ENCODE results near the gene BEND6. TPM values are rescaled to one million over a fixed set of nuclear protein-coding genes. Genes with fewer than 3 reads are reported as not detected.

BEND6 gene
- polyA plus RNA-seq, 1 donor (not counting 4 experiments of a cell fraction or from before 2014, with no cell fraction given), result 1.0 TPM

- H4K20me1 ChIP-seq (ENCODE audit: control insufficient read depth, extremely low read depth, insufficient read depth, low read length), result no peaks in the 10 kb centered on the region
- no peaks in the 10 kb centered on the region for H3K36me3 ChIP-seq (ENCODE audit: control insufficient read depth in 2 of 2, extremely low read depth in 1 of 2, insufficient read depth in 2 of 2, low read length in 2 of 2)
- H3K27ac ChIP-seq (ENCODE audit: control insufficient read depth, insufficient read depth, low read length), result no peak overlapping the region
- H3K27me3 ChIP-seq (ENCODE audit: control insufficient read depth, extremely low read depth, insufficient read depth, low read length), result no peaks in the 10 kb centered on the region
- no peaks in the 10 kb centered on the region for H3K9me1 ChIP-seq (ENCODE audit: control insufficient read depth, extremely low read depth, insufficient read depth, low read length)
- dilution Hi-C loops (cut with MboI; ENCODE audit: extremely low pct_ligation_motif_present, low sequenced_read_pairs), result no loop called here
- no peak overlapping the region for H3K4me3 ChIP-seq (ENCODE audit: control insufficient read depth in 2 of 3, extremely low read depth in 1 of 3, insufficient read depth in 2 of 3, low read depth in 1 of 3, low read length in 3 of 3)
- no peaks in the 10 kb centered on the region for H3K79me2 ChIP-seq (ENCODE audit: control insufficient read depth, insufficient read depth, low read length)
- DNase-seq (ENCODE audit: low read depth, low spot score), result no peak
- no peak overlapping the region for H2AFZ ChIP-seq (ENCODE audit: control insufficient read depth, low read length)
- no peaks in the 10 kb centered on the region for H3K4me1 ChIP-seq (ENCODE audit: control insufficient read depth, extremely low read depth, insufficient read depth, low read length)
- H3K9me3 ChIP-seq (ENCODE audit: control insufficient read depth, low read depth, low read length), result no peaks in the 10 kb centered on the region
- no peak overlapping the region for H3K9ac ChIP-seq (ENCODE audit: control insufficient read depth, extremely low read depth, insufficient read depth, low read length)
- H3K4me2 ChIP-seq (ENCODE audit: control insufficient read depth, extremely low read depth, insufficient read depth, low read depth, low read length), result no peak overlapping the region
- TF ChIP-seq CTCF (optimal IDR thresholded peaks at IDR 0.05 in 1 of 3, IDR thresholded peaks at IDR 0.05 in 1 of 3, conservative IDR thresholded peaks at IDR 0.05 in 1 of 3; ENCODE audit: extremely low read depth in 1 of 3, insufficient read depth in 2 of 3, low read length in 3 of 3), result no peak
- TF ChIP-seq EZH2 (IDR thresholded peaks at IDR 0.05; ENCODE audit: low read length), result no peak
- FAIRE-seq, result no peak
Measured at GRCh38 chr6:56986611-56987010, 31.7 kb downstream of the BEND6 start.

GRCh38 chr6:56988145-56988544 lies 33.2 kb downstream of the BEND6 start:
- no peak for TF ChIP-seq EZH2 (IDR thresholded peaks at IDR 0.05; ENCODE audit: low read length)
- TF ChIP-seq CTCF (optimal IDR thresholded peaks at IDR 0.05 in 1 of 3, IDR thresholded peaks at IDR 0.05 in 1 of 3, conservative IDR thresholded peaks at IDR 0.05 in 1 of 3; ENCODE audit: extremely low read depth in 1 of 3, insufficient read depth in 2 of 3, low read length in 3 of 3), result no peak
- Histone ChIP-seq H3K4me1 (ENCODE audit: control insufficient read depth, extremely low read depth, insufficient read depth, low read length) (no peaks in the 10 kb centered on the region), H2AFZ (ENCODE audit: control insufficient read depth, low read length) (no peak overlapping the region), H3K9me3 (ENCODE audit: control insufficient read depth, low read depth, low read length) (no peaks in the 10 kb centered on the region), H4K20me1 (ENCODE audit: control insufficient read depth, extremely low read depth, insufficient read depth, low read length) (no peaks in the 10 kb centered on the region), H3K4me2 (ENCODE audit: control insufficient read depth, extremely low read depth, insufficient read depth, low read depth, low read length) (no peak overlapping the region), H3K4me3 (ENCODE audit: control insufficient read depth in 2 of 3, extremely low read depth in 1 of 3, insufficient read depth in 2 of 3, low read depth in 1 of 3, low read length in 3 of 3) (no peak overlapping the region), H3K9me1 (ENCODE audit: control insufficient read depth, extremely low read depth, insufficient read depth, low read length) (no peaks in the 10 kb centered on the region), H3K27me3 (ENCODE audit: control insufficient read depth, extremely low read depth, insufficient read depth, low read length) (no peaks in the 10 kb centered on the region), H3K36me3 (ENCODE audit: control insufficient read depth in 2 of 2, extremely low read depth in 1 of 2, insufficient read depth in 2 of 2, low read length in 2 of 2) (no peaks in the 10 kb centered on the region), H3K9ac (ENCODE audit: control insufficient read depth, extremely low read depth, insufficient read depth, low read length) (no peak overlapping the region), H3K79me2 (ENCODE audit: control insufficient read depth, insufficient read depth, low read length) (no peaks in the 10 kb centered on the region), H3K27ac (ENCODE audit: control insufficient read depth, insufficient read depth, low read length) (no peak overlapping the region)
- dilution Hi-C loops (cut with MboI; ENCODE audit: extremely low pct_ligation_motif_present, low sequenced_read_pairs), result no loop called here
- no peak for FAIRE-seq
- no peak for DNase-seq (ENCODE audit: low read depth, low spot score)

Data from keratinocyte (primary cell).